ENCODE measurements around the gene KRT10. TPM values are rescaled to one million over a fixed set of nuclear protein-coding genes. Genes with fewer than 3 reads are reported as not detected.

KRT10 gene
- polyA plus RNA-seq, 2 of the 4 experiments (the other 2 are of a cell fraction): 59.8 to 96.2 TPM

DNA sequence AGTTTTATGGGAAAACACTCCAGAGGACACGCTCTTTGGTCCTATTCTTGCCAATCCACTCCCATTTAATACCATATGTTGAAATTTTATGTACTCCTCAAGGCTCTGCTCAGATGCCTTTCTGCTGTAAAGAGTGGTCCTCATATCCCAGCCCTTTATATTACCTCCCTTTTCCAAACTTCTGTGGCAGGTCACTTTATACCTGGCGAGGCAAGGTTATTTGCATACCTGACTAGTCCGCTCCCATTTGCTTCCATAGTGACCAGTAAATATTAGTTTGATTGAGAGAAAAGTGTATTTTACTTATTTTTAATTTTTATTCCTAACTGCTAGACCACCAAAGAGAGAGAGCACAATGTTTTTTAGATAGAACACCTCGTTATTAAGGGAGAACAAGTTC is 27.3 kb upstream of the KRT10 start:
- ChIA-PET POLR2A (interaction anchor here (1.0 to 1.5 kb wide), 2 partner anchors 31 kb away, joined by 3 to 4 read pairs; no protein-coding TSS in a partner anchor), CTCF (interaction anchor here (1.0 to 21.2 kb wide), 4 partner anchors 230 to 813 kb away, joined by 3 to 418 read pairs (median 16); no protein-coding TSS in a partner anchor)
- TF ChIP-seq ZNF302 (CRISPR knock-in tag; IDR thresholded peaks at IDR 0.05) (no peak), JUN (IDR thresholded peaks at IDR 0.05) (no peak), KDM5A (IDR thresholded peaks at IDR 0.05) (no peak), CBX8 (IDR thresholded peaks at IDR 0.05) (no peak), EHF (CRISPR knock-in tag; IDR thresholded peaks at IDR 0.05) (no peak), JUNB (IDR thresholded peaks at IDR 0.05) (no peak), FOXS1 (CRISPR knock-in tag; IDR thresholded peaks at IDR 0.05) (no peak), PHF8 (IDR thresholded peaks at IDR 0.05; ENCODE audit: borderline replicate concordance, low read depth) (no peak), ZFP36 (IDR thresholded peaks at IDR 0.05; ENCODE audit: borderline replicate concordance, partially characterized antibody) (no peak), RCOR1 (IDR thresholded peaks at IDR 0.05; ENCODE audit: low read depth, low read length) (no peak)
- TF ChIP-seq, protein P1, sequence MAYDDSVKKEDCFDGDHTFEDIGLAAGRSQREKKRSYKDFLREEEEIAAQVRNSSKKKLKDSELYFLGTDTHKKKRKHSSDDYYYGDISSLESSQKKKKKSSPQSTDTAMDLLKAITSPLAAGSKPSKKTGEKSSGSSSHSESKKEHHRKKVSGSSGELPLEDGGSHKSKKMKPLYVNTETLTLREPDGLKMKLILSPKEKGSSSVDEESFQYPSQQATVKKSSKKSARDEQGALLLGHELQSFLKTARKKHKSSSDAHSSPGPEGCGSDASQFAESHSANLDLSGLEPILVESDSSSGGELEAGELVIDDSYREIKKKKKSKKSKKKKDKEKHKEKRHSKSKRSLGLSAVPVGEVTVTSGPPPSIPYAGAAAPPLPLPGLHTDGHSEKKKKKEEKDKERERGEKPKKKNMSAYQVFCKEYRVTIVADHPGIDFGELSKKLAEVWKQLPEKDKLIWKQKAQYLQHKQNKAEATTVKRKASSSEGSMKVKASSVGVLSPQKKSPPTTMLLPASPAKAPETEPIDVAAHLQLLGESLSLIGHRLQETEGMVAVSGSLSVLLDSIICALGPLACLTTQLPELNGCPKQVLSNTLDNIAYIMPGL (CRISPR knock-in tag; IDR thresholded peaks at IDR 0.05; ENCODE audit: borderline replicate concordance): no peak
- WGBS (ENCODE audit: missing lambda C conversion rate): 86% methylated on average over 4 of the region's 4 CpGs
- ATAC-seq (no peak), FAIRE-seq (no peak), DNase-seq (ENCODE audit: low read depth in 1 of 2, low spot score in 1 of 2) (no peak)
- Histone ChIP-seq H3K4me3 (no peak overlapping the region), H3K4me1 (peaks cover 60% of the 10 kb centered on the region), H3K9me3 (no peaks in the 10 kb centered on the region), H3K4me2 (peak overlapping the region; percentile 72), H3K27ac (peak overlapping the region; percentile 66 to 73)

DNA sequence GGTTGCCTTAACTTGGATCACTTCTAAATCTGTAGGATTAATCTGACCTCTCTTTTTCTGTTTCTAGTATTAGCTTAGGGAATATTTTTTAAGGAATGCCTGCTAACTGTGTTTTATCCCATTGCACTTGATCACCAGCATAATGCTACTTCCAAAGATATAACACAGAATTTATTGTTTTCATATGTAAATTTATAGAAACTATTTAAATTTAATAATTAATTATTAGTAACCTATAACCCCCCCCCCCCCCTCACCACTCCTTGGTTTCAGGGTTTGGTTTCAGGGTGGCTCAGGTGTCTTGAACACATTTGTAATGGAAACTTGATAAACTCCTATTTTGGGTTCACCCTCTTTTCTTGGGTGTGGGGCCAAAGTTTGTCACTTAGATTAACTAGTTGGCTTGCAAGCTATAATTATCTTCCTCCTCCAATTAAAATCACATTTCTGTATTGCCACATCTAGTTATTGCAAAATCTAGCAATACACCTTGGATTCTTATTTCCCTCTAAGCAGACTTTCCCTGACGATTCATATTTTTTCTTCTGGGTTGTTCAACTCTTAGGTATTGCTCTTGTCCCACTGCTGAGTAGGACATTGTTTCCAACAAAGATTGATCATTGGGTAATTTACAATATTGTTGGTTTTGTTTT is 26.3 kb upstream of the KRT10 start:
- H3K4me1 ChIP-seq: peaks cover 53% of the 10 kb centered on the region
- TF ChIP-seq CEBPB (IDR thresholded peaks at IDR 0.05) (peak in 1 of 2 experiments; percentile 13; a peak in 1 of 4 replicates), BHLHE40 (IDR thresholded peaks at IDR 0.05; ENCODE audit: low read depth, low read length) (no peak)
- TF ChIP-seq, protein P2, sequence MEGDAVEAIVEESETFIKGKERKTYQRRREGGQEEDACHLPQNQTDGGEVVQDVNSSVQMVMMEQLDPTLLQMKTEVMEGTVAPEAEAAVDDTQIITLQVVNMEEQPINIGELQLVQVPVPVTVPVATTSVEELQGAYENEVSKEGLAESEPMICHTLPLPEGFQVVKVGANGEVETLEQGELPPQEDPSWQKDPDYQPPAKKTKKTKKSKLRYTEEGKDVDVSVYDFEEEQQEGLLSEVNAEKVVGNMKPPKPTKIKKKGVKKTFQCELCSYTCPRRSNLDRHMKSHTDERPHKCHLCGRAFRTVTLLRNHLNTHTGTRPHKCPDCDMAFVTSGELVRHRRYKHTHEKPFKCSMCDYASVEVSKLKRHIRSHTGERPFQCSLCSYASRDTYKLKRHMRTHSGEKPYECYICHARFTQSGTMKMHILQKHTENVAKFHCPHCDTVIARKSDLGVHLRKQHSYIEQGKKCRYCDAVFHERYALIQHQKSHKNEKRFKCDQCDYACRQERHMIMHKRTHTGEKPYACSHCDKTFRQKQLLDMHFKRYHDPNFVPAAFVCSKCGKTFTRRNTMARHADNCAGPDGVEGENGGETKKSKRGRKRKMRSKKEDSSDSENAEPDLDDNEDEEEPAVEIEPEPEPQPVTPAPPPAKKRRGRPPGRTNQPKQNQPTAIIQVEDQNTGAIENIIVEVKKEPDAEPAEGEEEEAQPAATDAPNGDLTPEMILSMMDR (IDR thresholded peaks at IDR 0.05): no peak
- TF ChIP-seq, protein P1 (CRISPR knock-in tag; IDR thresholded peaks at IDR 0.05; ENCODE audit: borderline replicate concordance): no peak
- ATAC-seq (no peak), FAIRE-seq (peak; percentile 79), DNase-seq (ENCODE audit: low read depth in 1 of 2, low spot score in 1 of 2) (no peak)
- H3K4me2 ChIP-seq: no peak overlapping the region
- 85% methylated on average over 1 of the region's 1 CpG for WGBS (ENCODE audit: missing lambda C conversion rate)
- no peaks in the 10 kb centered on the region for H3K9me3 ChIP-seq
- peak overlapping the region in 1 of 2 experiments; percentile 66; a peak in 1 of 6 replicates for H3K27ac ChIP-seq
- ChIA-PET CTCF (interaction anchor here (1.0 to 21.2 kb wide), 9 partner anchors 9 to 814 kb away, joined by 3 to 418 read pairs (median 10); no protein-coding TSS in a partner anchor), POLR2A (interaction anchor here (0.8 to 1.0 kb wide), 2 partner anchors 30 kb away, joined by 3 to 4 read pairs; no protein-coding TSS in a partner anchor)
- no peak overlapping the region for H3K4me3 ChIP-seq

DNA sequence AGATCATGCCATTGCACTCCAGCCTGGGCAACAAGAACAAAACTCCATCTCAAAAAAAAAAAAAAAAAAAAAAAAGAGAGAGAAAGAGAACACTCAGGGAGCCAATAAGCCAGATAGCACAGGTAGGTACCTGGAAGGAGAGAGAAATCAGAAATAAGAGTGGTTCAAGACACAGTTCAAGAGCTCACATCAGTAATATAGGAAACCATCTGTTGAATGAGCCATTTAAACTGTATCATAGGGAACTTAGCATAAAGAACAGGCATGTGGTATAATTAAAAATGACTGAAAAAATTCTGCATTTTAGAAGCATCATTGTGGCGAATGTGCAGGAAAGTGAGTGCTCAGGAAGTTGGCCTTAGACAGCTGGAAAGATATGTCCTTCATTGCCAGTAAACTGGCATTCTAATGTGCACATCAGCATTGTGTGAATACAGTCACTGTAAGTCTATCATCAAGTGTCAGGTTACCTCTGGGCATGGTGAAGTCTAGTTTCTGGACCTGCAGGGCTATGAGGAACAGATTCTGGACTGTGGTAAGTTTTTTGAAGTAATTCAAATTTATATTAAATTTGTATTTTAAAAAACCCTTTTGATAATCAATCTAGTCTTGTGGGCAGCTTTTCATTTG is 24.2 kb upstream of the KRT10 start:
- TF ChIP-seq ZFP36 (IDR thresholded peaks at IDR 0.05; ENCODE audit: borderline replicate concordance, partially characterized antibody) (no peak), NR3C1 (IDR thresholded peaks at IDR 0.05) (no peak), HDAC2 (IDR thresholded peaks at IDR 0.05) (no peak)
- CTCF ChIA-PET: interaction anchor here (0.8 to 21.2 kb wide), 9 partner anchors 11 to 816 kb away, joined by 3 to 418 read pairs (median 10); no protein-coding TSS in a partner anchor
- no peak overlapping the region for H3K4me3 ChIP-seq
- peaks cover 32% of the 10 kb centered on the region for H3K4me1 ChIP-seq
- no peak overlapping the region for H3K27ac ChIP-seq
- POLR2A ChIA-PET: no interaction called here
- WGBS (ENCODE audit: missing lambda C conversion rate): 92% methylated on average over 1 of the region's 1 CpG
- peak; percentile 67 for FAIRE-seq
- no peak for DNase-seq (ENCODE audit: low read depth in 1 of 2, low spot score in 1 of 2)
- H3K4me2 ChIP-seq: no peak overlapping the region
- ATAC-seq: peak in 1 of 2 experiments; percentile 45; a peak in 1 of 6 replicates
- no peaks in the 10 kb centered on the region for H3K9me3 ChIP-seq
